Measurements from ENCODE around the gene MAPKAPK2. TPM values are rescaled to one million over a fixed set of nuclear protein-coding genes. Genes with fewer than 3 reads are reported as not detected.

MAPKAPK2 gene
- total RNA-seq, 2 experiments from 2014 or later, result 157 to 166 TPM

DNA sequence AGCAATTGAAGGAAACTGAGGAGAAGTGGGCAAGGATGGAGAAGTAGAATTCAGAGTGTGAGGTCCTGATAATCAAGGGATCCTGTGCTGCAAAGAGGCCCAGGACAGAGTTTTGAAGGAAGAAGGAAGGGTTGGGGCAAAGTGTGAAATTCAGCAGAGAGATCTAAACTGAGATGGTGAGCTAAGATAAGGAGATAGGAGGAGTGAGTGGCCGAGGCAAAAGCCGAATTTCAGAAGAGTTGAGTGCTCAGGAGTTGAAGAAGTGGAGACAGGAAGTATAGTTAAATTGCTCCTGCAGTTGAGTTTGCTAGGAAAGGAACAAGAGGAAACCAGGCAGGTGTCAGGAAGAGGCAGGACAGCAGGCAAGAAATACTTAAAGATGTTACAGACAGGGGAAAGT is 16.4 kb upstream of the MAPKAPK2 start:
- no peak overlapping the region for H3K4me3 Mint-ChIP-seq
- no peak for TF ChIP-seq CTCF (IDR thresholded peaks at IDR 0.05)
- H3K36me3 Mint-ChIP-seq (ENCODE audit: low read depth), result no peaks in the 10 kb centered on the region
- DNase-seq, result no peak
- CTCF ChIA-PET, result interaction anchor here (0.9 to 1.4 kb wide), 2 partner anchors 33 to 39 kb away, joined by 3 to 4 read pairs; partner anchors contain the start of gene DYRK3
- H3K9me3 Mint-ChIP-seq, result no peaks in the 10 kb centered on the region
- no peak for ATAC-seq (ENCODE audit: poor library complexity)
- H3K27ac Mint-ChIP-seq, result no peak overlapping the region
- POLR2A ChIA-PET, result interaction anchor here (1.1 kb wide), 1 partner anchor 16 kb away, joined by 3 read pairs; no protein-coding TSS in a partner anchor
- H3K4me1 ChIP-seq (ENCODE audit: insufficient read depth, low read length), result peaks cover 20% of the 10 kb centered on the region
- intact Hi-C loops (cut with DNase I, micrococcal nuclease), result no loop called here
- H3K27me3 ChIP-seq (ENCODE audit: control insufficient read depth in 1 of 2, insufficient read depth in 2 of 2, low read length in 2 of 2), result peaks cover 10 to 13% of the 10 kb centered on the region in 2 experiments
- H3K9me3 ChIP-seq (ENCODE audit: control insufficient read depth in 1 of 2, insufficient read depth in 1 of 2, low read length in 2 of 2), result no peaks in the 10 kb centered on the region
- no peak overlapping the region for H3K4me3 ChIP-seq (ENCODE audit: low read length)
- H3K4me1 Mint-ChIP-seq (ENCODE audit: low read depth), result peaks cover 4% of the 10 kb centered on the region
- H3K27ac ChIP-seq (ENCODE audit: low read depth in 1 of 2, low read length in 2 of 2), result no peak overlapping the region
- H3K36me3 ChIP-seq (ENCODE audit: insufficient read depth, low read length), result no peaks in the 10 kb centered on the region
- peaks cover 10% of the 10 kb centered on the region for H3K27me3 Mint-ChIP-seq

DNA sequence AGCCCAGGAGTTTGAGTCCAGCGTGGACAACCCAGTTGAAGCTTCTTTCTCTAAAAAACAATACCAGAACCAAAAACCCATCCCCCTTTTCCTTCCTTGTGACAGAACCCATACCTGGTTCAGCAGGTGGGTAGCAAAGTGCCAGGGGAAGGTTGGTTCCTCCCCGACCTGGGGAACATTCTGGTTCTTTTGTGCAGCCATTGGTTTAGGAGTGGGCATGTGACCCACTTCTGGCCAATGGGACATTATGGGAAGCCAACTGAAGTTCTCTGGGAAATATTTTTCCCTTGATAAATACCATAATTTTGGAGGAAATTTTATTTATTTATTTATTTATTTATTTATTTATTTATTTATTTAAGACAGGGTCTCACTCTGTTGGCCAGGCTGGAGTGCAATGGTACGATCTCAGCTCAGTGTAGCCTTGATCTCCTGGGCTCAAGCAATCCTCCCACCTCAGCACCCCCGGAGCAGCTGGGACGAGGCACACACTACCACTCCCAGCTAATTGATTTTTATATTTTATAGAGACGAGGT is 15.8 kb upstream of the MAPKAPK2 start:
- Histone ChIP-seq H3K36me3 (ENCODE audit: insufficient read depth, low read length) (no peaks in the 10 kb centered on the region), H3K4me1 (ENCODE audit: insufficient read depth, low read length) (peaks cover 15% of the 10 kb centered on the region), H3K9me3 (ENCODE audit: control insufficient read depth in 1 of 2, insufficient read depth in 1 of 2, low read length in 2 of 2) (no peaks in the 10 kb centered on the region), H3K27me3 (ENCODE audit: control insufficient read depth in 1 of 2, insufficient read depth in 2 of 2, low read length in 2 of 2) (peaks cover 4 to 8% of the 10 kb centered on the region in 2 experiments), H3K27ac (ENCODE audit: low read depth in 1 of 2, low read length in 2 of 2) (no peak overlapping the region), H3K4me3 (ENCODE audit: low read length) (no peak overlapping the region)
- ATAC-seq (ENCODE audit: poor library complexity) (no peak), DNase-seq (no peak)
- ChIA-PET CTCF (interaction anchor here (0.9 kb wide), 1 partner anchor 34 kb away, joined by 4 read pairs; the partner anchor contains the start of gene DYRK3), POLR2A (interaction anchor here (1.1 kb wide), 1 partner anchor 15 kb away, joined by 3 read pairs; no protein-coding TSS in a partner anchor)
- TF ChIP-seq CTCF (IDR thresholded peaks at IDR 0.05), result no peak
- Mint-ChIP-seq H3K27me3 (peaks cover 6% of the 10 kb centered on the region), H3K36me3 (ENCODE audit: low read depth) (no peaks in the 10 kb centered on the region), H3K4me3 (no peak overlapping the region), H3K27ac (no peak overlapping the region), H3K4me1 (ENCODE audit: low read depth) (peaks cover 4% of the 10 kb centered on the region), H3K9me3 (no peaks in the 10 kb centered on the region)
- intact Hi-C loops (cut with DNase I, micrococcal nuclease), result no loop called here

- Histone ChIP-seq H3K4me3 (ENCODE audit: low read length) (no peak overlapping the region), H3K27me3 (ENCODE audit: control insufficient read depth in 1 of 2, insufficient read depth in 2 of 2, low read length in 2 of 2) (peaks cover 0 to 2% of the 10 kb centered on the region in 2 experiments), H3K36me3 (ENCODE audit: insufficient read depth, low read length) (no peaks in the 10 kb centered on the region), H3K27ac (ENCODE audit: low read depth in 1 of 2, low read length in 2 of 2) (no peak overlapping the region), H3K4me1 (ENCODE audit: insufficient read depth, low read length) (peaks cover 10% of the 10 kb centered on the region), H3K9me3 (ENCODE audit: control insufficient read depth in 1 of 2, insufficient read depth in 1 of 2, low read length in 2 of 2) (no peaks in the 10 kb centered on the region)
- H3K4me3 Mint-ChIP-seq, result no peak overlapping the region
- H3K36me3 Mint-ChIP-seq (ENCODE audit: low read depth), result no peaks in the 10 kb centered on the region
- ChIA-PET POLR2A (no interaction called here), CTCF (interaction anchor here (1.1 to 1.4 kb wide), 3 partner anchors 8 to 37 kb away, joined by 3 to 6 read pairs (median 3); partner anchors contain the start of gene MAPKAPK2)
- no peaks in the 10 kb centered on the region for H3K4me1 Mint-ChIP-seq (ENCODE audit: low read depth)
- no peak for ATAC-seq (ENCODE audit: poor library complexity)
- intact Hi-C loops (cut with DNase I, micrococcal nuclease), result no loop called here
- no peak for TF ChIP-seq CTCF (IDR thresholded peaks at IDR 0.05)
- H3K27me3 Mint-ChIP-seq, result no peaks in the 10 kb centered on the region
- no peak overlapping the region for H3K27ac Mint-ChIP-seq
- DNase-seq, result no peak
- no peaks in the 10 kb centered on the region for H3K9me3 Mint-ChIP-seq
Measured at GRCh38 chr1:206672011-206672688, 12.6 kb upstream of the MAPKAPK2 start.

Measured in CD4-positive, alpha-beta T cell (primary cell).